ENCODE data around the gene COL1A1.

Gene COL1A1

DNA sequence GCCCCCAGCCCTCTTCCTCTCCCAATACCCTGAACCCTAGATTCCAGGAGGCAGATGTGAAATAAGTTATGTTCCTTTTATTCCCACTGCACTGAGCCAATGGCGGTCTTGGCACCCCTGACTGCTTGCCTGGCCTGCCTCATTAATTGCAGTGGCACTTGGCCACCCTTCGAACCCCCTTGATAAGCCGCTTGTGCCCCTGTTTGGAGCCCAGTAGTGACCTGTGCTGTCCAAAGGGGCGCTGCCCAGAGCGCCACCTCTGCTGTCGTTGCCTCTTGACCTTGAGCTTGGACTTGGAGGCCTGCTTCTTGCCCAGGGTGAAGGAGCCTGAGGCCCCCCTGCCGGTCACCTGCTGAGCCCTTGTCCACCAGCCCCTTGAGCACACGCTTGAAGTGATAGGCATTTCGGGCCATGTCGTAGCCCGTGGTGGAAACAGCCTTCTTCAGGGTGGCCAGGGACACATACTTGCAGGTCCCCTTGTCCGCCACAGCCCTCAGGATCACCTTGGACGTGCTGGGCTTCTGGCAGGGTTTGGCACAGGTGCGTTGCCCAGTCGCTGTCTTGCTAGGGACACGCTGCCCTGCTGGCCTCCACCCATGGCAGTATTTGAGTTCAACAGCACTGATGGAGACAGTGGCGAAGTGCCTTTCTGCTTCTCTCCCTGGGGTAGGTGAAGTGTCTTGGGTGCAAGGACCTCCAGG, 29.9 kb downstream of the COL1A1 start:
- no peak for TF ChIP-seq CEBPB (IDR thresholded peaks at IDR 0.05)
- TF ChIP-seq, protein P1, sequence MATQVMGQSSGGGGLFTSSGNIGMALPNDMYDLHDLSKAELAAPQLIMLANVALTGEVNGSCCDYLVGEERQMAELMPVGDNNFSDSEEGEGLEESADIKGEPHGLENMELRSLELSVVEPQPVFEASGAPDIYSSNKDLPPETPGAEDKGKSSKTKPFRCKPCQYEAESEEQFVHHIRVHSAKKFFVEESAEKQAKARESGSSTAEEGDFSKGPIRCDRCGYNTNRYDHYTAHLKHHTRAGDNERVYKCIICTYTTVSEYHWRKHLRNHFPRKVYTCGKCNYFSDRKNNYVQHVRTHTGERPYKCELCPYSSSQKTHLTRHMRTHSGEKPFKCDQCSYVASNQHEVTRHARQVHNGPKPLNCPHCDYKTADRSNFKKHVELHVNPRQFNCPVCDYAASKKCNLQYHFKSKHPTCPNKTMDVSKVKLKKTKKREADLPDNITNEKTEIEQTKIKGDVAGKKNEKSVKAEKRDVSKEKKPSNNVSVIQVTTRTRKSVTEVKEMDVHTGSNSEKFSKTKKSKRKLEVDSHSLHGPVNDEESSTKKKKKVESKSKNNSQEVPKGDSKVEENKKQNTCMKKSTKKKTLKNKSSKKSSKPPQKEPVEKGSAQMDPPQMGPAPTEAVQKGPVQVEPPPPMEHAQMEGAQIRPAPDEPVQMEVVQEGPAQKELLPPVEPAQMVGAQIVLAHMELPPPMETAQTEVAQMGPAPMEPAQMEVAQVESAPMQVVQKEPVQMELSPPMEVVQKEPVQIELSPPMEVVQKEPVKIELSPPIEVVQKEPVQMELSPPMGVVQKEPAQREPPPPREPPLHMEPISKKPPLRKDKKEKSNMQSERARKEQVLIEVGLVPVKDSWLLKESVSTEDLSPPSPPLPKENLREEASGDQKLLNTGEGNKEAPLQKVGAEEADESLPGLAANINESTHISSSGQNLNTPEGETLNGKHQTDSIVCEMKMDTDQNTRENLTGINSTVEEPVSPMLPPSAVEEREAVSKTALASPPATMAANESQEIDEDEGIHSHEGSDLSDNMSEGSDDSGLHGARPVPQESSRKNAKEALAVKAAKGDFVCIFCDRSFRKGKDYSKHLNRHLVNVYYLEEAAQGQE (IDR thresholded peaks at IDR 0.05; ENCODE audit: low read depth), result no peak
- TF ChIP-seq NFIC (IDR thresholded peaks at IDR 0.05), result no peak
- no peak for TF ChIP-seq ZBTB7A (IDR thresholded peaks at IDR 0.05; ENCODE audit: low read depth)
- TF ChIP-seq, protein P2, sequence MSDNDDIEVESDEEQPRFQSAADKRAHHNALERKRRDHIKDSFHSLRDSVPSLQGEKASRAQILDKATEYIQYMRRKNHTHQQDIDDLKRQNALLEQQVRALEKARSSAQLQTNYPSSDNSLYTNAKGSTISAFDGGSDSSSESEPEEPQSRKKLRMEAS (IDR thresholded peaks at IDR 0.05), result no peak
- TF ChIP-seq YY1 (IDR thresholded peaks at IDR 0.05; ENCODE audit: low read depth), result no peak
- no peak for TF ChIP-seq TCF12 (IDR thresholded peaks at IDR 0.05; ENCODE audit: low read depth)
- TF ChIP-seq FOXM1 (IDR thresholded peaks at IDR 0.05; ENCODE audit: borderline replicate concordance, low read depth), result no peak

DNA sequence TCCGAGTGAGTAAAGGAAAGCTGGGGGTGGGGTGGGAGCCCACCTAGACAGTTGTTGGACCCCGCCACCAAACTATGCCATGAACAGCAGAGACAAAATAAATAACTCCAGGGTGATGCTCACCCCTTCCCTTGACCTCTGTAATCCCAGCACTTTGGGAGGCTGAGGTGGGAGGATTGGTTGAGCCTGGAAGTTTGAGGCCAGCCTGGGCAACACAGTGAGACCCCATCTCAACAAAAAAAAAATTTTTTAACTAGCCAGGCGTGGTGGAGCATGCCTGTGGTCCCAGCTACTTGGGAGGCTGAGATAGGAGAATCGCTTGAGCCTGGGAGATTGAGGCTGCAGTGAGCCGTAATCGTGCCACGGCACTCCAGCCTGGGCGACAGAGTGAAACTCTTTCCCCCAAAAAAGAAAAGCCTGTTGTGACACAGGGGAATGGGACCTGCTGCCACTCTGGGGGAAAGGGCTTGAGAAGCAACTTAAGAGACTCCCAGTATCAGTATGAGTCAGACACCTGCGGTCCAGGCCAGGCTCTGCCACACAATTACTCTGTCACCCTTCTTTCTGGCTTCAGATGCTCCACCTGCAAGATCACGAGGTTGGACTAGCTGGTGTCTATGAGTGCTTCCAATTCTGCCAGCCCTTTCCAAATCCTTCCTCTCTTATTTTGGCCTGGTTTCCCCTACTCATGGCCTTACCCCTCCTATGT, 30.6 kb downstream of the COL1A1 start:
- TF ChIP-seq YY1 (IDR thresholded peaks at IDR 0.05; ENCODE audit: low read depth) (no peak), RAD21 (IDR thresholded peaks at IDR 0.05; ENCODE audit: low read depth) (no peak), NFIC (IDR thresholded peaks at IDR 0.05) (no peak), EP300 (IDR thresholded peaks at IDR 0.05; ENCODE audit: borderline replicate concordance) (no peak), CEBPB (IDR thresholded peaks at IDR 0.05) (no peak), TAF1 (IDR thresholded peaks at IDR 0.05; ENCODE audit: low read depth) (no peak), EGR1 (IDR thresholded peaks at IDR 0.05) (no peak), CREB1 (IDR thresholded peaks at IDR 0.05; ENCODE audit: low read depth) (no peak), TEAD4 (IDR thresholded peaks at IDR 0.05) (no peak)
- TF ChIP-seq, protein P1 (IDR thresholded peaks at IDR 0.05; ENCODE audit: low read depth), result no peak
- TF ChIP-seq, protein P2 (IDR thresholded peaks at IDR 0.05), result no peak

DNA sequence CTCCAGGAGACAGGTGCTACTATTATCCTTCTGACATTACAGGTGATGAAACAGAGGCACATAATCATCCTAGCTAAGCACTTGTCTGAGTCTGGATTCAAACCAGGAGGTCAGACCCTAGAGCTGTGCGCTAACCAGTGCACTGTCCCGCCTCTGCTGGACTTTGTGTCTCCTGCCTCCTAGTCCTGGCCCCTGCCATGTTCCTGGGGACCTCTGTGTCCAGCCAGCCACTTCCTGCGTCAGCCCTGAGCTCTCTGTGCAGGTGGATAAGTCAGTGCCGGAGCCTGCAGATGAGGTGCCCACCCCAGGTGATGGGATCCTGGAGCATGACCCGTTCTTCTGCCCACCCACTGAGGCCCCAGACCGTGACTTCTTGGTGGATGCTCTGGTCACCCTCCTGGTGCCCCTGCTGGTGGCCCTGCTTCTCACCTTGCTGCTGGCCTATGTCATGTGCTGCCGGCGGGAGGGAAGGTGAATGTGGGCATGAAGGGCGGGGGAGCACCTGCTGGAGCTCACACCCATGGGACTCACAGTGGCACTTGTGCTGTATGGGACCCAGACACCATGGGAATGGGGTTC, 31.5 kb downstream of the COL1A1 start:
- TF ChIP-seq EGR1 (IDR thresholded peaks at IDR 0.05) (no peak), ZBTB7A (IDR thresholded peaks at IDR 0.05; ENCODE audit: low read depth) (0 out of 2 replicates have a peak, but pooled peaks have one; percentile 2), EP300 (IDR thresholded peaks at IDR 0.05; ENCODE audit: borderline replicate concordance) (peak; percentile 3; the same call in 1 of the 2 replicates)
- TF ChIP-seq, protein P2 (IDR thresholded peaks at IDR 0.05), result peak; percentile 61
- TF ChIP-seq, protein P3, sequence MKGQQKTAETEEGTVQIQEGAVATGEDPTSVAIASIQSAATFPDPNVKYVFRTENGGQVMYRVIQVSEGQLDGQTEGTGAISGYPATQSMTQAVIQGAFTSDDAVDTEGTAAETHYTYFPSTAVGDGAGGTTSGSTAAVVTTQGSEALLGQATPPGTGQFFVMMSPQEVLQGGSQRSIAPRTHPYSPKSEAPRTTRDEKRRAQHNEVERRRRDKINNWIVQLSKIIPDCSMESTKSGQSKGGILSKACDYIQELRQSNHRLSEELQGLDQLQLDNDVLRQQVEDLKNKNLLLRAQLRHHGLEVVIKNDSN (IDR thresholded peaks at IDR 0.05), result peak; percentile 63

DNA sequence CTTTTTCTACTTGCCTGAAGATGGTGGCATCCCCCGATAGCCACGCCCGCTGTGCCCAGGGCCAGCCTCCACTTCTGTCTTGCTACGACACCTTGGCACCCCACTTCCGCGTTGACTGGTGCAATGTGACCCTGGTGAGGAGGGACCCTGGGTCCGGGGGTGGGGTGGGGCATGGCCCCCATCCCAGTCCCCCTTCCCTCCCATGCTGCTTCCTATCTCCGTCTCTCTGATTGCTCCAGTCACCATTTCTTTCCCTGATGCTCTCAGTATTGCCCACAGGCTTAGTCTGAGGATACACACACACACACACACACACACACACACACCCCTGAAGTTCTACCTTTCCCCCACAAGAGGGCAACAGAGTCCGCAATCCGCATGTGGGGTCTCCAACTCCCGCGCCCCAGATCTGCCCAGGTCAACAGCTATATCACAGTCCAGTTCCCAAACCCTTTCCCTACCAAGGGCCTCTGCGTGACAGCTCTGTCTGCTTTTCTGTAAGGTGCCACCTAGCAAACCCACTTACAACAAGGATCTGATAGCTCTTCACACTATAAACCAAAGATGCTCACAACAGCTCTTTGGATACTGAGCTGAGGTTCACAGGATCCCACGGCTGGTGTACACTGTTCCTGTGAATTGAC, 32.2 kb downstream of the COL1A1 start:
- 0 out of 2 replicates have a peak, but pooled peaks have one; percentile 29 for TF ChIP-seq YY1 (IDR thresholded peaks at IDR 0.05; ENCODE audit: low read depth)
- TF ChIP-seq CEBPB (IDR thresholded peaks at IDR 0.05), result no peak
- TF ChIP-seq ZBTB7A (IDR thresholded peaks at IDR 0.05; ENCODE audit: low read depth), result peak; percentile 80; the same call in 1 of the 2 replicates
- no peak for TF ChIP-seq FOXM1 (IDR thresholded peaks at IDR 0.05; ENCODE audit: borderline replicate concordance, low read depth)
- no peak for TF ChIP-seq EGR1 (IDR thresholded peaks at IDR 0.05)
- peak; percentile 96 for TF ChIP-seq RAD21 (IDR thresholded peaks at IDR 0.05; ENCODE audit: low read depth)

DNA sequence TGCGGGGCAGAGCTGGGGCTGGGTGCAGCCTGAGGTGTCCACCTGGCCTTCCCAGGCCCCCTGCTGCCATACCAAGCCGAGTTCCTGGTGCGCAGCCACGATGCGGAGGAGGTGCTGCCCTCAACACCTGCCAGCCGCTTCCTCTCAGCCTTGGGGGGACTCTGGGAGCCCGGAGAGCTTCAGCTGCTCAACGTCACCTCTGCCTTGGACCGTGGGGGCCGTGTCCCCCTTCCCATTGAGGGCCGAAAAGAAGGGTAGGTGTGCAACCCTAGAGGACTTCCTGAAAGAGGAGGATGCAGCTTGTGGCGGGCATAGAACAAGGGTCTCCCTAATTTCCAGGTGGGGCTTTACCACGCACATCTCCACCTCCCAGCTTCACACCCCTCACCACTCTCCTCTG, 33.1 kb downstream of the COL1A1 start:
- TF ChIP-seq, protein P1 (IDR thresholded peaks at IDR 0.05; ENCODE audit: low read depth), result no peak
- no peak for TF ChIP-seq TAF1 (IDR thresholded peaks at IDR 0.05; ENCODE audit: low read depth)
- TF ChIP-seq EGR1 (IDR thresholded peaks at IDR 0.05), result no peak
- TF ChIP-seq TEAD4 (IDR thresholded peaks at IDR 0.05), result no peak
